Psoas muscle (tissue), 8 donors: Measurements from ENCODE around the gene TLR6. TPM values are rescaled to one million over a fixed set of nuclear protein-coding genes. Genes with fewer than 3 reads are reported as not detected.
A peak's percentile ranks its signal among the peaks of the same experiment; 100 is the strongest.

Experiments
- ATAC-seq, 4 donors: fragments of 200-7000 bp; cut with Tn5 transposase; one replicate each; pipeline ENCODE4 v1.9.1; 2020; ENCODE audit warnings: moderate library complexity in 3 of 4, mild to moderate bottlenecking in 2 of 4
- DNase-seq, 2 donors: peaks; one replicate each; pipeline ENCODE4 v3.0.0-alpha.2; 2020
- H3K27ac ChIP-seq: fragments of 200-600 bp; one replicate; pipeline ENCODE4 v1.8.0; 2022
- H3K27me3 ChIP-seq, 3 donors: fragments of 200-600 bp in 1 of 3; one replicate each; pipeline versions ENCODE4 v1.6.1 to v1.8.0; 2013 to 2022; ENCODE audit warnings: low read length in 2 of 3, mild to moderate bottlenecking in 2 of 3, moderate library complexity in 1 of 3; ENCODE audit not compliant: insufficient read depth in 3 of 3
- H3K36me3 ChIP-seq, 2 donors: fragments of 200-600 bp in 1 of 2; one replicate each; pipeline versions ENCODE4 v1.6.1 to v1.8.0; 2013 to 2022; ENCODE audit warnings: low read depth in 1 of 2, mild to moderate bottlenecking in 1 of 2, moderate library complexity in 1 of 2; ENCODE audit not compliant: insufficient read depth in 1 of 2
- H3K4me1 ChIP-seq: fragments of 200-600 bp; one replicate; pipeline ENCODE4 v1.8.0; 2022
- H3K4me3 ChIP-seq: fragments of 200-600 bp; one replicate; pipeline ENCODE4 v1.8.0; 2022; ENCODE audit warnings: mild to moderate bottlenecking
- H3K9me3 ChIP-seq: fragments of 200-600 bp; one replicate; pipeline ENCODE4 v1.8.0; 2022
- CTCF ChIP-seq: fragments of 200-600 bp; IDR thresholded peaks from one replicate; pipeline ENCODE4 v1.8.0; 2022; ENCODE audit warnings: antibody characterized with exemption
- WGBS, 3 donors: extraction: QIAGEN DNeasy Blood & Tissue Kit; methylation state at CpG; one replicate each; pipeline versions ENCODE4 v1.1.6 to v1.1.7; 2013; 5-methylcytosine and 5-hydroxymethylcytosine counted together
- intact Hi-C, 2 donors: fragments of 100-400 bp; cut with DNase I; formaldehyde crosslinking; loops; one replicate each; pipeline versions ENCODE4 v1.11.0 to v1.14.2; 2022
- long read RNA-seq, 2 donors: library from polyadenylated mRNA; unstranded; transcript quantifications; one replicate each; pipeline ENCODE4 v2.0.0, GENCODE V29; 2021
- polyA plus RNA-seq, 3 donors: library from polyadenylated mRNA; stranded (reverse); fragments of 200-250 nt; gene quantifications; one replicate each; pipeline ENCODE4 v1.2.3, GENCODE V29; 2013
- total RNA-seq, 4 donors: library from RNA; stranded (reverse); fragmentation: NEBNext Ultra II Directional in 2 of 4; extraction: Animal tissue kit (Norgen Biotek cat#: 25700) in 2 of 4; gene quantifications; one replicate each; pipeline versions ENCODE4 v1.2.1 to v1.2.4, GENCODE V29; 2021 to 2023
- donor health status: healthy with polysubstance abuse.
- donor health status: DM: no; HTN: no; CAD: no; lungs with moderate emphysema.
- donor health status: Bipolar disorder and iron deficiency.
- donor health status: healthy.
- donor health status: DM: yes; HTN: yes; CAD: no.
- donor health status: DM: no; HTN: no; CAD: no.
- donor health status: DM: no; HTN: no; CAD: no.
- donor health status: DM: yes; HTN: yes; CAD: no.

Gene TLR6, protein sequence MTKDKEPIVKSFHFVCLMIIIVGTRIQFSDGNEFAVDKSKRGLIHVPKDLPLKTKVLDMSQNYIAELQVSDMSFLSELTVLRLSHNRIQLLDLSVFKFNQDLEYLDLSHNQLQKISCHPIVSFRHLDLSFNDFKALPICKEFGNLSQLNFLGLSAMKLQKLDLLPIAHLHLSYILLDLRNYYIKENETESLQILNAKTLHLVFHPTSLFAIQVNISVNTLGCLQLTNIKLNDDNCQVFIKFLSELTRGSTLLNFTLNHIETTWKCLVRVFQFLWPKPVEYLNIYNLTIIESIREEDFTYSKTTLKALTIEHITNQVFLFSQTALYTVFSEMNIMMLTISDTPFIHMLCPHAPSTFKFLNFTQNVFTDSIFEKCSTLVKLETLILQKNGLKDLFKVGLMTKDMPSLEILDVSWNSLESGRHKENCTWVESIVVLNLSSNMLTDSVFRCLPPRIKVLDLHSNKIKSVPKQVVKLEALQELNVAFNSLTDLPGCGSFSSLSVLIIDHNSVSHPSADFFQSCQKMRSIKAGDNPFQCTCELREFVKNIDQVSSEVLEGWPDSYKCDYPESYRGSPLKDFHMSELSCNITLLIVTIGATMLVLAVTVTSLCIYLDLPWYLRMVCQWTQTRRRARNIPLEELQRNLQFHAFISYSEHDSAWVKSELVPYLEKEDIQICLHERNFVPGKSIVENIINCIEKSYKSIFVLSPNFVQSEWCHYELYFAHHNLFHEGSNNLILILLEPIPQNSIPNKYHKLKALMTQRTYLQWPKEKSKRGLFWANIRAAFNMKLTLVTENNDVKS
- 1 to 10 TPM in 3 of 4 donors, under 1 TPM in 1; 0.79 to 1.3 (median 1.2) TPM for total RNA-seq
- under 1 TPM; 0.12 to 0.31 (median 0.13) TPM for polyA plus RNA-seq
- long read RNA-seq, donor 1, result 0 reads
- long read RNA-seq, donor 2, result 0 reads

DNA sequence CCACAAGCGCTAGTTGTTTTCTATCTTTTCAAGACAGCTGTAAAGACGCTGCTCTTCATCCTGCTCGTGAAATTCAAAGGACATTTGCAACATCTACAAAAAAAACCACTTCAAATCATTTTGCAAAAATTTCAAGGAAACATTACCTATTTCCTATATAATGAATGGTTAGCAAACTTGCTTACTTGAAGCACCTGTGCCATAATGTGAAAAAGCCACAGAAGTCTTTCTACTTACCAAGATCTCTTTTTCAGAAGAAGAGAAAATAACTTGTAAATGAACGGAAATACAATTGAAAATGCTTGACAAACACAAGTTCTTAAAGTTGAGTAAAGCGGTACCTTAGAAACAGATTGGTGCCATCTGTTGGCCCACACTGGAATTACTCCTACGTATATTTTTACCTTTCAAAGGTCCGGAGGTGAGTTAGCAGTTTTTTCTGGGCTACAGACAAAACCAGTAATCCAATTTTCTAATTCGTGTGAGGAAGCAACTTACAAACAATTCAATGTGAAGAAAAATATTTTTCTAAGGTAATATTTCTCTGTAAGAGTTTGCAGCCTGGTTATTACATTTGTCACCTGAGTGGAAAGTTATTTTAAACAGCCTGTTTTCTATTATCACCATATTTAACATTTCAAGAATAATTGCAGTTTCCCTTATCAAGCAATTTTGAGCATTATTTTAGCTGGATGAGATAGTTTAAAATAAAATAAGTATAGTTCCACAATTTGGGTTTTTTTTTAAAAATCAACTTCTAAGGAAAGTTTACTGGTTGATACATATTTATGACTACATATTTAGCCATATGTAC, at the start of gene TLR6:
Gene TLR6, minus strand, starts transcription at position 294 of the 814 bp plus-strand sequence. CDS start 27,344 bp downstream, outside the sequence.
- Histone ChIP-seq H3K36me3 (no peaks in the 10 kb centered on the region), H3K9me3 (no peaks in the 10 kb centered on the region), H3K4me1 (peaks cover 17% of the 10 kb centered on the region), H3K27me3 (no peaks in the 10 kb centered on the region), H3K27ac (peak within 1 kb of the TSS; percentile 80), H3K4me3 (peak within 1 kb of the TSS; percentile 51)
- TF ChIP-seq CTCF, result peak; percentile 75
- 17 to 29% (median 23%) methylated on average over 8 of the region's 8 CpGs for WGBS, 3 donors
- intact Hi-C loops, result loop anchor here (5.0 kb wide), 1 partner anchor 99 kb away; no protein-coding TSS in a partner anchor
- ATAC-seq (peak in 3 of 4 donors; percentile 66 to 84 (median 73)), DNase-seq (no peak)

DNA sequence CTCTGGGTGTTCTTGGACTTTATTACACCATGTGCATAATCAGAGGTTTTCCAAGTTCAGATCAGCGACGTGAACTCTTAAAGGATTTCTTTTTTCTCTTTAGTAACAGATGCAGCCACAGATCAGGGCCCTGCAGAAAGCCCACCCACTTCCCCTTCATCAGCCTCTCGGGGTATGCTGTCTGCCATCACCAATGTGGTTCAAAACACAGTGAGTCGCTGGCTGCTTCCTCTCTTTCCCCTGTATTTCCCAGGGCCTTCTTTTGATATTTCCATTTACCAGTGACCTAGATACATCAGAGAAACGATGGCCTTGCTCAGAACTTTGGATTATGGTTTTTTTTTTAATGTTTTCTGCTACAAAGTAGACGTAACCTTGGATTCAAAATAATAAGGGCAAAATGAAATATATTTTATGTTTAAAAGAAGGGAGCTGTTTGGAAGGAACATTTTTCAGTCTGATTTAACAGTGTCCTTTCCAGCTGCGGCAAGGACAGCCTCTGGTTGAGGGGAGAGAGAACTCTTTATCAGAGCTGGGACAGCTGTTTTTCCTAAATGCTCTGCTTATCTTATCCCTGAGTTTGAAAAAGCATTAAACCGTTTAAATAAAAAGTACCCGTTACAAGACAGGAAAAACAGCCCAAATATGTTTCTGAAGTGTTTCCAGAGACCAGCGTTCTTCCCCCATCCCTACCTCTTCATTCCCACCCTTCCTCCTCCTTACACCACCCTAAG, 49.2 kb upstream of the TLR6 start:
- Histone ChIP-seq H3K36me3 (peaks cover 20 to 63% of the 10 kb centered on the region in 2 donors), H3K27me3 (no peaks in the 10 kb centered on the region), H3K27ac (no peak overlapping the region), H3K4me3 (no peak overlapping the region), H3K9me3 (no peaks in the 10 kb centered on the region), H3K4me1 (no peaks in the 10 kb centered on the region)
- intact Hi-C loops, result no loop called here
- ATAC-seq (no peak), DNase-seq (no peak)
- WGBS, 3 donors, result 70 to 73% (median 72%) methylated on average over 10 of the region's 10 CpGs
- TF ChIP-seq CTCF, result no peak

DNA sequence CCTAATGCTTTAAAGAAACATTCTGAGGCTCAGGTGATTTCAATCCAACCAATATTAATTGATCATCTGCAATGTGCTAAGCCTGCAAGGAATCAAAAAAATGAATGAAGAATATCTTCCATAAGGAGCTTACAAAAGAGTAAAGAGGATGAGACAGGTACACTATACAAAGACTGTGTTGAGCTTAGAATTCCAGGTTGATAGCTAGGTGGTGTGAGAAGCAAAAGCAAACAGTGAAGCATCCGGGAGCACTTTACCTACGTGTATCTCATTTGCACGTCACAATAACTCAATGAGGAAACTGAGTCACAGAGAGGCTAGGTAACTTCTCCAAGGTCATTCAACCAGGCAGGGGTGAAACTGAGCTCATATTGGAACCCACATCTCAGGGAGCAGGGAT, 48.1 kb upstream of the TLR6 start:
- intact Hi-C loops, result loop anchor here in 1 of 2 donors (5.0 kb wide), 1 partner anchor 233 kb away; no protein-coding TSS in a partner anchor
- DNase-seq (no peak), ATAC-seq (no peak)
- Histone ChIP-seq H3K4me3 (no peak overlapping the region), H3K27me3 (no peaks in the 10 kb centered on the region), H3K4me1 (no peaks in the 10 kb centered on the region), H3K9me3 (no peaks in the 10 kb centered on the region), H3K36me3 (peaks cover 20 to 53% of the 10 kb centered on the region in 2 donors), H3K27ac (no peak overlapping the region)
- TF ChIP-seq CTCF, result no peak
- WGBS, 3 donors, result 94 to 99% (median 95%) methylated on average over 3 of the region's 3 CpGs
